GM12873 (cell line): ENCODE measurements around the gene NUDT8.

Experiments
- TF ChIP-seq, protein P1 (sequence below): IDR thresholded peaks from 2 replicates; pipeline ENCODE4 v1.5.1; 2012; ENCODE audit warnings: low read depth, mild to moderate bottlenecking, moderate library complexity, low read length, control low read depth; ENCODE audit not compliant: insufficient read depth; ENCODE audit errors: missing control alignments

NUDT8 gene

DNA sequence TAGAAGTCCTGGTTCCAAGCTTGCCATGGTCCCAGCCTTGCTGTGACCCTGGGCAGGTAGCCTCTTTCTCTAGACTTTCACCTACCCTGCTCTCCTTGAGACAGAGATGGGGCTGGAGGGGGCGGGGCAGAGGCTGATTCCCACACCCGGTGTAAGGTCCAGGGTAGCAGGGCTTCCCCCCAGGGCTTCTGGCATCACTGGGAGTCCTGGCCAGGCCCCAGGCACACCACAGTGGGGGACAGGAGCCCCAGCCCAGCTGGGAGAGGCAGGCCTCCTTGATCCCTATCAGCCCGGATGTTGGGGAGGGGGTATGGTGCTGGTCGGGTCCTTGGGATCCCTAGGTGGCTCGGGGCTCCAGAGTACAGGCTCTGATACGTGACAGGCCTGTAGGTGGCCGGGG, 1.7 kb upstream of the NUDT8 start:
- TF ChIP-seq, protein P1, sequence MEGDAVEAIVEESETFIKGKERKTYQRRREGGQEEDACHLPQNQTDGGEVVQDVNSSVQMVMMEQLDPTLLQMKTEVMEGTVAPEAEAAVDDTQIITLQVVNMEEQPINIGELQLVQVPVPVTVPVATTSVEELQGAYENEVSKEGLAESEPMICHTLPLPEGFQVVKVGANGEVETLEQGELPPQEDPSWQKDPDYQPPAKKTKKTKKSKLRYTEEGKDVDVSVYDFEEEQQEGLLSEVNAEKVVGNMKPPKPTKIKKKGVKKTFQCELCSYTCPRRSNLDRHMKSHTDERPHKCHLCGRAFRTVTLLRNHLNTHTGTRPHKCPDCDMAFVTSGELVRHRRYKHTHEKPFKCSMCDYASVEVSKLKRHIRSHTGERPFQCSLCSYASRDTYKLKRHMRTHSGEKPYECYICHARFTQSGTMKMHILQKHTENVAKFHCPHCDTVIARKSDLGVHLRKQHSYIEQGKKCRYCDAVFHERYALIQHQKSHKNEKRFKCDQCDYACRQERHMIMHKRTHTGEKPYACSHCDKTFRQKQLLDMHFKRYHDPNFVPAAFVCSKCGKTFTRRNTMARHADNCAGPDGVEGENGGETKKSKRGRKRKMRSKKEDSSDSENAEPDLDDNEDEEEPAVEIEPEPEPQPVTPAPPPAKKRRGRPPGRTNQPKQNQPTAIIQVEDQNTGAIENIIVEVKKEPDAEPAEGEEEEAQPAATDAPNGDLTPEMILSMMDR = no peak

DNA sequence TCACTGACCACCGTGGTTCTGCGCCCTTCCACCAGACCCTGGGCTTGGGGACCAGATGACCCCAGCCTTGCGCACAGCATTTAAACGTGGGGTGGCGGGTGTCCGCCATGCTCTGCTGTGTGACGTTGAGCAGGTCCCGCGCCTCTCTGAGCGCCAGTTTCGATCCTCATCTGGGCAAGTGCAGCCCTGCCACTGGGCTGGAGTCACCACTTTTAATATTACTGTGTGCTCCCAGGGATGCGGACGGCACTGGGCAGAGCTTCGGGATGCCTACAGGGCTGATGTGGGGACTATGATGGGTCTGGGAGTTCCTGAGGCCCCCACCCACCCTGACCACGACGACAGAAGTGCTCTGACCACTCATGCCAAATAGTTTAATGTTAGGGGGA, 1.2 kb upstream of the NUDT8 start:
- TF ChIP-seq, protein P1 = no peak

DNA sequence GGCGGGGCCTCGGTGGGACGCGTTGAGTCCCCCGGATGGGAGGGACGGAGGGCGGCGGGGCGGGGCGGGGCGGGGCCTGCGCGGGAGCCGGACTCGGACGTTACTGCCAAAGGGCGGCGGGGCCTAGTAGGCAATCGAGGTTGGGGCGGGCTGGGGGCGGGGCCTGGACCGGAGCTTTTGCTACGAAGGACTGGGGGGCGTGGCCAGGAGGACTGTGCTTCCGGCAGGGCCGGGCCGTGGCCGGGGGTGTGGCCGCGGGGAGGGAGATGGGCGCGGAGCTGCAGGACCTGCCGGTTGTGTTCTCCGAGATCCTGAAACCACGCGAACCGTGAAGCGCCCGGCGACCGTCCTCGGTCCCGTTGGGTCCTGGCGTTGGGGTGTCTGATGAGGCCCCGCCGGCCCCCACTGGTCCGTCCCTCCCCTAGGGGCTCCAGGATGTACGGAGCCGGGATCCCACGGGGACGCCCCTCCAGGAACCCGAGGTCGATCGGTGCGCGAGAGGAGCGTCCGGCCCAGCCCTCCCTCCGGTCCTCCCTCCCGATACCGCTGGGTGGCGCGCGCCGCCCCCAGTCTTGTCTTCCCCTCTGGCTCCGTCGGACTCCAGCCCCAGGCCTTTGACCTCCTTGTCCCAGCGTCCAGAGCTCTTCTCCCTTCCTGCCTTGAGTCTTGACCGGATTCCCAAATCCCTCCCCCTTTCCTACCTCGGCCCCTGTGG, 648 bp upstream of the NUDT8 start:
- TF ChIP-seq, protein P1 = peak; percentile 84

DNA sequence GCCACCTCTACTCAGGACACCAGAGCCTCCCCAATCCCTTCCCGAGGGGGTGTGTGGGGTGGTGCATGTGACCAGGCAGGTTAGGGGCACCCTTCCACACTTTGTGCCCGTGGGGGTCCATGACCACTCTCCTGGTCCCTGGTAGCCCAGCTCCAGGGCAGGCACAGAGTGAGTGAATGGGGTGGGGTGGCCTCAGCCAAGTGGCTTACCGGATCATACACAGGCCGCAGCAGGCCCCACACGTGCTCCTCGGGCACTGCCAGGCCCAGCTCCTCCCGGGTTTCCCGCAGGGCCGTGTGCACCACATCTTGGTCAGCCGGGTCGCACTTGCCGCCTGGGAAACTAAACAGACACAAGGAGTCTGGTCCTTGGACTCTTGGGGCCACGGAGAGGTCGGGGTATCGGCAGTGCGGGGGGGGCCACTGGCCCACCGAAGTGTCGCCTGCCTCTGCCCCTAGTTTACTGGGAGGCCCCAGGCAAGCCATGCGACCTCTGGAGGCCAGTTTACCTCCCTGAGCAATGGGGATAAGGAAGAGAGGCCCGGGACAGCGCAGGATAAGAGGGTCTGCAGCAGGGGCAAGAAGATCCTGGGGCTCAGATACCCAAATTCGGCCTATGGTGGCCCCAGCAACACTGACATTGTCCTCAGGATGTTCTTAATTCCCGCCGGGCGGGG, 889 bp downstream of the NUDT8 start:
- TF ChIP-seq, protein P1 = no peak

DNA sequence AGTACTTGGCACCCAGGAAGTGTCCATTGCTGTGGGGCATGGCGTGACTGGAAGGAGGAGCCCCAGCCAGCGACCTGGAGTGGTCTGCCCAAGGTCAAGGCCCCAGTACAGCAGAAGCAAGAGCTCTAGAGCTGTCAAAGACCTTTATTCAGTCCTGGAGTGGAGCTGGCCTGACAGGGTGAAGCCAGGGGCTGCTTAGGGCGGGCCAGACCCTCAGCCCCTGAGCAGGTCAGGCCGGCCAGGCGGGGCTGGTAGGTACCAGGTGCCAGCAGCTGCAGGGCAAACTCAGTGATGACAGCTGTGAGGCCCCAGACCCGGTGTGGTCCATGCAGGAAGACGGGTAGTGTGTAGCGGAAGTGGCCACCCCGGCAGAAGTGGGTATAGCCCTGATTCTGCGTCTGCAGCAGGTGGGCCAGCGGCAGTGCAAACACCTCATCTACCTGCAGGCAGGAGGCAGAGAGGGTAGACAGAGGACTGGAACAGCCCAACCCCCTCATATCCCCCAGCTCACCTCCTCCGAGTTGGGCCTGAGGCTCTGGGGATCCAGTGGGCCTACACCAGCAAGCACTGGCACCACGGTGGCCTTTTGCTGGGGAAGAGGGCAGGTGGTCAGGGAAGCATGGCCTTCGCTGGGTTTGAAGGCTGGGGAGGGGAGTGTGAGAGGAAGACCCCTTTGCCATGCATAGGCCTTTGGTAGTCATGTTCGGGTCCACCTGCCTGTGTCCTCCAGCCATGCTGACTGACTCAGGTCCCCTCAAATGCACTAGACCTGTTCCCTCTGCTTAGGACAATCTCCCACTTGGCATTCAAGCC, 1.7 kb downstream of the NUDT8 start:
- TF ChIP-seq, protein P1 = no peak

DNA sequence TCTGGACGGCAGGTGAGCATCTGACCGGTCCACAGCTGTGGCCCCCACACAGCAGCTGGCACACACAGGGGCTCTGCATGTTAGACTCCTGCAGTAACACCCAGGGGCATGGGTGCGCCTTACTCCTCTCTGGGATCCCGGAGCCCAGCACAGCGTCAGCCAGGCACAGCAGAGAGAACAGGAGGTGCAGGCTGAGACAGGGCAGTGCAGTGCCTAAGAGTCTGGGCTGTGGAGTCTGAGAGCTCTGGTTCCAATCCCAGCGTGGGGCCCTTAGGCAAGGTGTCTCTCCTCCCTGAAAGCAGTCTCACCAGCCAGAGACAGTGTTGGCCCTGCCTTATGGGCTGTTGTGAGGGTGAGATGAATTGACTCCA, 2.3 kb downstream of the NUDT8 start:
- TF ChIP-seq, protein P1 = no peak

DNA sequence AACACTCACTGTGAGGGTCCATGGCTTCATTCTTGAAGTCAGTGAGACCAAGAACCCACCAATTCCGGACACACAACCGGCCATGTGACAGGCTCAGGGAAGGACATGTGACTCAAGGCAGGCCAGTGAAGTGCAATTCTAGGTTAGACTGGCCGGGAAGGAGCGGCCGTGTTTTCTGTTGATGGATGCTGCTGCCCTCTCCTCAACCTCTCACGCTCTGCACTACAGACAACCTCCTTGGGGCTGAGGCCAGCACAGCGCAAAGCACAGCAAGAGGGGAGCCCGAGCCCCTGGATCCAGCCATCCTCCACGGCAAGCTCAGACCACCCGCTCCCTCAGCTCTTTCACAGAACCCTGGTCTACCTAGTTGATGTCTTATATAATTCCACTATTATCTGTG, 2.8 kb downstream of the NUDT8 start:
- TF ChIP-seq, protein P1 = no peak
